ENCODE data around the gene CBY3.
"Not testable (repeated sequence)": the region's sequence is repeated elsewhere in the genome, so short reads cannot be mapped to it uniquely, and the experiment has no call there.

DNA sequence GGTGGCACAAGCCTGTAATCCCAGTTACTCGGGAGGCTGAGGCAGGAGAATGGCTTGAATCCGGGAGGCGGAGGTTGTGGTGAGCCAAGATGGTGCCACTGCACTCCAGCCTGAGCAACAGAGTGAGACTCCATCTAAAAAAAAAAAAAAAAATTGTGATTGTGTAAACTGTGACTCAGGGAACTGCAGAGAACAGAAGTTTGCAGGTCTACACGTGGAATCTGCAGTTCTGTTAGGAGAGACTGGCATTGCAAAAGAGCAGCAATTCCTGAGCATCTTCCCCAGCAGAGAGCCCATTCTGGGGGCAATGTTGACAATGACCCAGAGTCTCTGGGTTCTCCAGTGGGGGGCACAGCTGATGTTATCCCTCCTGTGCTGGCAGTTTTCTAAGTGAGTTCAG, 39.1 kb downstream of the CBY3 start:
- TF ChIP-seq, protein P1, sequence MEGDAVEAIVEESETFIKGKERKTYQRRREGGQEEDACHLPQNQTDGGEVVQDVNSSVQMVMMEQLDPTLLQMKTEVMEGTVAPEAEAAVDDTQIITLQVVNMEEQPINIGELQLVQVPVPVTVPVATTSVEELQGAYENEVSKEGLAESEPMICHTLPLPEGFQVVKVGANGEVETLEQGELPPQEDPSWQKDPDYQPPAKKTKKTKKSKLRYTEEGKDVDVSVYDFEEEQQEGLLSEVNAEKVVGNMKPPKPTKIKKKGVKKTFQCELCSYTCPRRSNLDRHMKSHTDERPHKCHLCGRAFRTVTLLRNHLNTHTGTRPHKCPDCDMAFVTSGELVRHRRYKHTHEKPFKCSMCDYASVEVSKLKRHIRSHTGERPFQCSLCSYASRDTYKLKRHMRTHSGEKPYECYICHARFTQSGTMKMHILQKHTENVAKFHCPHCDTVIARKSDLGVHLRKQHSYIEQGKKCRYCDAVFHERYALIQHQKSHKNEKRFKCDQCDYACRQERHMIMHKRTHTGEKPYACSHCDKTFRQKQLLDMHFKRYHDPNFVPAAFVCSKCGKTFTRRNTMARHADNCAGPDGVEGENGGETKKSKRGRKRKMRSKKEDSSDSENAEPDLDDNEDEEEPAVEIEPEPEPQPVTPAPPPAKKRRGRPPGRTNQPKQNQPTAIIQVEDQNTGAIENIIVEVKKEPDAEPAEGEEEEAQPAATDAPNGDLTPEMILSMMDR (tag by site-specific recombination; IDR thresholded peaks at IDR 0.05): not testable (repeated sequence)
- TF ChIP-seq, protein P2, sequence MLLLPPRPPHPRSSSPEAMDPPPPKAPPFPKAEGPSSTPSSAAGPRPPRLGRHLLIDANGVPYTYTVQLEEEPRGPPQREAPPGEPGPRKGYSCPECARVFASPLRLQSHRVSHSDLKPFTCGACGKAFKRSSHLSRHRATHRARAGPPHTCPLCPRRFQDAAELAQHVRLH (tag by site-specific recombination; IDR thresholded peaks at IDR 0.05): not testable (repeated sequence)
- not testable (repeated sequence) for TF ChIP-seq ZEB2 (tag by site-specific recombination; IDR thresholded peaks at IDR 0.05); ZNF121 (tag by site-specific recombination; IDR thresholded peaks at IDR 0.05); ZNF335 (tag by site-specific recombination; conservative IDR thresholded peaks at IDR 0.05); ZNF510 (tag by site-specific recombination; IDR thresholded peaks at IDR 0.05; ENCODE audit: insufficient replicate concordance); ZNF366 (tag by site-specific recombination; conservative IDR thresholded peaks at IDR 0.05); ZNF184 (tag by site-specific recombination; IDR thresholded peaks at IDR 0.05); MZF1 (tag by site-specific recombination; IDR thresholded peaks at IDR 0.05; ENCODE audit: borderline replicate concordance); TCF7L2 (IDR thresholded peaks at IDR 0.05; ENCODE audit: borderline replicate concordance, low read depth, low read length)
- TF ChIP-seq, protein P3, sequence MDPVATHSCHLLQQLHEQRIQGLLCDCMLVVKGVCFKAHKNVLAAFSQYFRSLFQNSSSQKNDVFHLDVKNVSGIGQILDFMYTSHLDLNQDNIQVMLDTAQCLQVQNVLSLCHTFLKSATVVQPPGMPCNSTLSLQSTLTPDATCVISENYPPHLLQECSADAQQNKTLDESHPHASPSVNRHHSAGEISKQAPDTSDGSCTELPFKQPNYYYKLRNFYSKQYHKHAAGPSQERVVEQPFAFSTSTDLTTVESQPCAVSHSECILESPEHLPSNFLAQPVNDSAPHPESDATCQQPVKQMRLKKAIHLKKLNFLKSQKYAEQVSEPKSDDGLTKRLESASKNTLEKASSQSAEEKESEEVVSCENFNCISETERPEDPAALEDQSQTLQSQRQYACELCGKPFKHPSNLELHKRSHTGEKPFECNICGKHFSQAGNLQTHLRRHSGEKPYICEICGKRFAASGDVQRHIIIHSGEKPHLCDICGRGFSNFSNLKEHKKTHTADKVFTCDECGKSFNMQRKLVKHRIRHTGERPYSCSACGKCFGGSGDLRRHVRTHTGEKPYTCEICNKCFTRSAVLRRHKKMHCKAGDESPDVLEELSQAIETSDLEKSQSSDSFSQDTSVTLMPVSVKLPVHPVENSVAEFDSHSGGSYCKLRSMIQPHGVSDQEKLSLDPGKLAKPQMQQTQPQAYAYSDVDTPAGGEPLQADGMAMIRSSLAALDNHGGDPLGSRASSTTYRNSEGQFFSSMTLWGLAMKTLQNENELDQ (tag by site-specific recombination; IDR thresholded peaks at IDR 0.05; ENCODE audit: low read depth): not testable (repeated sequence)
